ENCODE data around the gene TP53INP2.
A peak's percentile ranks its signal among the peaks of the same experiment; 100 is the strongest.
"Not testable (repeated sequence)": the region's sequence is repeated elsewhere in the genome, so short reads cannot be mapped to it uniquely, and the experiment has no call there.

TP53INP2 gene

GRCh38 chr20:34704177-34705007, at the start of gene TP53INP2:
TP53INP2 (plus strand) TSS chr20:34704344; CDS start chr20:34708740, 4,396 bp downstream.
- DNase-seq (ENCODE audit: low spot score) = peak; percentile 82

- DNase-seq (ENCODE audit: low spot score) = not testable (repeated sequence)
Observed at GRCh38 chr20:34658654-34659053, 45.5 kb upstream of the TP53INP2 start.

- peak; percentile 48 for DNase-seq (ENCODE audit: low spot score)
Observed at GRCh38 chr20:34661811-34662210, 42.3 kb upstream of the TP53INP2 start.

- DNase-seq (ENCODE audit: low spot score) = peak; percentile 11
Observed at GRCh38 chr20:34663213-34663943, 40.8 kb upstream of the TP53INP2 start.

GRCh38 chr20:34664751-34665150, 39.4 kb upstream of the TP53INP2 start:
- not testable (repeated sequence) for DNase-seq (ENCODE audit: low spot score)

- DNase-seq (ENCODE audit: low spot score) = no peak
Observed at GRCh38 chr20:34669094-34669493, 35.0 kb upstream of the TP53INP2 start.

GRCh38 chr20:34673412-34673811, 30.7 kb upstream of the TP53INP2 start:
- no peak for DNase-seq (ENCODE audit: low spot score)

- DNase-seq (ENCODE audit: low spot score) = no peak
Observed at GRCh38 chr20:34675561-34675960, 28.6 kb upstream of the TP53INP2 start.

GRCh38 chr20:34675993-34676641, 28.0 kb upstream of the TP53INP2 start:
- no peak for DNase-seq (ENCODE audit: low spot score)

- DNase-seq (ENCODE audit: low spot score) = peak; percentile 97
Observed at GRCh38 chr20:34676642-34677373, 27.3 kb upstream of the TP53INP2 start, which contains the start of gene PIGU. PIGU (minus strand) TSS chr20:34677092; CDS start chr20:34677085, 7 bp downstream.

- DNase-seq (ENCODE audit: low spot score) = no peak
Observed at GRCh38 chr20:34680586-34681175, 23.5 kb upstream of the TP53INP2 start.

GRCh38 chr20:34683667-34684066, 20.5 kb upstream of the TP53INP2 start:
- no peak for DNase-seq (ENCODE audit: low spot score)

- peak; percentile 47 for DNase-seq (ENCODE audit: low spot score)
Observed at GRCh38 chr20:34689486-34689885, 14.7 kb upstream of the TP53INP2 start.

- DNase-seq (ENCODE audit: low spot score) = no peak
Observed at GRCh38 chr20:34691838-34692237, 12.3 kb upstream of the TP53INP2 start.

GRCh38 chr20:34693414-34693813, 10.7 kb upstream of the TP53INP2 start:
- DNase-seq (ENCODE audit: low spot score) = no peak

GRCh38 chr20:34701405-34702085, 2.6 kb upstream of the TP53INP2 start:
- peak; percentile 19 for DNase-seq (ENCODE audit: low spot score)

- no peak for DNase-seq (ENCODE audit: low spot score)
Observed at GRCh38 chr20:34703061-34703423, 1.1 kb upstream of the TP53INP2 start.

- DNase-seq (ENCODE audit: low spot score) = peak; percentile 22
Observed at GRCh38 chr20:34703424-34704176, 544 bp upstream of the TP53INP2 start.

- DNase-seq (ENCODE audit: low spot score) = no peak
Observed at GRCh38 chr20:34705008-34705396, 858 bp downstream of the TP53INP2 start.
